Muscle layer of colon (tissue), 2 donors: ENCODE results near the gene GALNT13.

Experiments used
- H3K27ac ChIP-seq: one replicate; pipeline ENCODE4 v1.7.0; 2013; ENCODE audit warnings: low read depth, mild to moderate bottlenecking, low read length, moderate library complexity
- H3K27me3 ChIP-seq, 2 donors: one replicate each; pipeline ENCODE4 v1.7.0; 2013; ENCODE audit warnings: low read length in 2 of 2, mild to moderate bottlenecking in 2 of 2; ENCODE audit not compliant: insufficient read depth in 2 of 2, control insufficient read depth in 1 of 2
- H3K36me3 ChIP-seq: one replicate; pipeline ENCODE4 v1.7.0; 2013; ENCODE audit warnings: mild to moderate bottlenecking, low read length; ENCODE audit not compliant: insufficient read depth
- H3K4me1 ChIP-seq: one replicate; pipeline ENCODE4 v1.7.0; 2013; ENCODE audit warnings: mild to moderate bottlenecking, low read length; ENCODE audit not compliant: insufficient read depth
- H3K4me3 ChIP-seq, 2 donors: one replicate each; pipeline ENCODE4 v1.7.0; 2013; ENCODE audit warnings: low read length in 2 of 2, low read depth in 1 of 2, mild to moderate bottlenecking in 1 of 2, moderate library complexity in 1 of 2
- H3K9ac ChIP-seq: one replicate; pipeline ENCODE4 v1.7.0; 2013; ENCODE audit warnings: low read length
- H3K9me3 ChIP-seq: one replicate; pipeline ENCODE4 v1.7.0; 2013; ENCODE audit warnings: mild to moderate bottlenecking, low read length
- donor health status: abdominal sarcoma.
- donor health status: Adenocarcinoma of cecum.

GALNT13 gene

GRCh38 chr2:154193246-154193645 lies 321.5 kb downstream of the GALNT13 start:
- Histone ChIP-seq H3K9me3 (no peaks in the 10 kb centered on the region), H3K27ac (no peak overlapping the region), H3K9ac (no peak overlapping the region), H3K36me3 (no peaks in the 10 kb centered on the region), H3K4me1 (no peaks in the 10 kb centered on the region), H3K27me3 (no peaks in the 10 kb centered on the region), H3K4me3 (no peak overlapping the region)

DNA sequence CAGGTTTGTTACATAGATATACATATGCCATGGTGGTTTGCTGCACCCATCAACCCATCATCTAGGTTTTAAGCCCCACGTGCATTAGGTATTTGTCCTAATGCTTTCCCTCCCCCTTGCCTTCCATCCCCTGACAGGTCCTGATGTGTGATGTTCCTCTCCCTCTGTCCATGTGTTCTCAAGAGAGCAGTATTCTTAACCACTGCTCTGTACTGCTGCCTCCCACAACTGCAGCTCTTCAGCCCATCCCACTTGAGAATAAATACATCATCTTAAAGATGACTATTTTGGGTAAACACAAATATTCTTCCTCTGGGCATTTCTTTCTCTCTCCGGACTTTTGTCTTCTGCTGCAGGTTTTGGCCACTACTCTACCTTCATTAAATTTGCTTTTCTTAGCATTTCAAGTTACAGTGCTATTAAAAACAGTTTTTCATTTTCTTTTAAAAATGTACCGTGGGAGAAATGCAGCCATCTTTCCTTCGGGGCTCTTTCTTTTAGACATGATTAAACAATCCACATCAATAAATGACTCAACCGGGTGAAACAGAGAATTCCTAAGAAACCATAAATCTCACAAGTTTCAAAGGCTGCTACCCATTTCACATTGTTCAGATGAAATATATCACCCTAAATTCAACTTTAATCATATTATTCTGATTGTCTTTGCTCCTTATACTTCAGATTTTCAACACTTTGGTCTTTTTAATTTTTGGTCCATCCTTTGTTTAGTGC lies 323.4 kb downstream of the GALNT13 start:
- Histone ChIP-seq H3K9ac (no peak overlapping the region), H3K27ac (no peak overlapping the region), H3K4me1 (no peaks in the 10 kb centered on the region)

GRCh38 chr2:154195644-154196195 lies 324.0 kb downstream of the GALNT13 start:
- H3K9me3 ChIP-seq, result no peaks in the 10 kb centered on the region
- no peaks in the 10 kb centered on the region for H3K36me3 ChIP-seq
- H3K4me1 ChIP-seq, result no peaks in the 10 kb centered on the region
- H3K4me3 ChIP-seq, result no peak overlapping the region
- H3K9ac ChIP-seq, result no peak overlapping the region
- H3K27me3 ChIP-seq, result no peaks in the 10 kb centered on the region
- no peak overlapping the region for H3K27ac ChIP-seq

More for the DNA sequence above, 323.4 kb downstream of the GALNT13 start:
- H3K9me3 ChIP-seq, result no peaks in the 10 kb centered on the region
- no peaks in the 10 kb centered on the region for H3K27me3 ChIP-seq
- H3K36me3 ChIP-seq, result no peaks in the 10 kb centered on the region
- H3K4me3 ChIP-seq, result no peak overlapping the region

GRCh38 chr2:154198866-154199265 lies 327.1 kb downstream of the GALNT13 start:
- H3K9me3 ChIP-seq, result no peaks in the 10 kb centered on the region
- H3K27ac ChIP-seq, result no peak overlapping the region
- H3K9ac ChIP-seq, result no peak overlapping the region
- no peaks in the 10 kb centered on the region for H3K27me3 ChIP-seq
- no peaks in the 10 kb centered on the region for H3K36me3 ChIP-seq
- H3K4me3 ChIP-seq, result no peak overlapping the region
- H3K4me1 ChIP-seq, result no peaks in the 10 kb centered on the region

GRCh38 chr2:154203206-154203605 lies 331.5 kb downstream of the GALNT13 start:
- H3K36me3 ChIP-seq, result no peaks in the 10 kb centered on the region
- H3K27ac ChIP-seq, result no peak overlapping the region
- H3K27me3 ChIP-seq, result no peaks in the 10 kb centered on the region
- H3K4me3 ChIP-seq, result no peak overlapping the region
- no peaks in the 10 kb centered on the region for H3K9me3 ChIP-seq
- H3K4me1 ChIP-seq, result no peaks in the 10 kb centered on the region
- no peak overlapping the region for H3K9ac ChIP-seq

GRCh38 chr2:154203902-154204301 lies 332.2 kb downstream of the GALNT13 start:
- H3K27ac ChIP-seq, result no peak overlapping the region
- no peak overlapping the region for H3K9ac ChIP-seq
- no peaks in the 10 kb centered on the region for H3K4me1 ChIP-seq
- no peaks in the 10 kb centered on the region for H3K27me3 ChIP-seq
- no peaks in the 10 kb centered on the region for H3K9me3 ChIP-seq
- H3K36me3 ChIP-seq, result no peaks in the 10 kb centered on the region
- H3K4me3 ChIP-seq, result no peak overlapping the region

DNA sequence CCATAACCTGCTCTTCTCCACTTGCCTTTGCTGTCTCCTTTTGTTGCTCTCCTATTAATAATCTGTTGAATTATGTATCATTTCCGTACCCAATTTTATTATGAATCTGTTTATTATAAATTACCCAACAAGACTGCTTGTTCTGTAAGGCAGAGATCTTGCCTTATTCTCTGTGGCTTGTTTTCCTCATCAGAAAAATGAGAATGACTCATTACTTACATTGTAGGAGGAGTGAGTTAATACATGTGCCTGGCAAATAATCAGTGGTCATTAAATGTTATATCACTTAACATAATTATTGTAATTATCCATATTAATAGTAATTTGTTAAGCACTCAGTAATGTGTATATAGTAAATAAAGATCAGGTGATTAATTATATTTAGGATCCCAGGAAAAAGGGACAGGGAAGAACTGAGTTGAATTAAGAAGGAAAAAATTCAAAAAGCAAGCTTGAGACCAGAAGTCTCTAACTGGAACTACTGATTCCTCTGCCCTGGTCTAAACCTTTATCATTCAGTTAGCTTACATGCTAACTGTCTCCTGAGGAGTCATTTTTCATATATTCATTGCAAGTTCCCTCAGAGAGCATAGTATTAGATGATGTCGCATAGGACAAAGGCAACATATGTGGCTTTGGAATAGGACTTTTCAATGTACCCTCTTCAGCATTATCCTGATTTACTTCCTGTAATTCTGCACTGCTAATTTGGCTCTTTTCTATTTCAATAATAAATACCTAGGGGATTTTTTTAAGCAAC lies 335.7 kb downstream of the GALNT13 start:
- Histone ChIP-seq H3K4me1 (no peaks in the 10 kb centered on the region), H3K9ac (no peak overlapping the region), H3K9me3 (no peaks in the 10 kb centered on the region), H3K27ac (no peak overlapping the region), H3K27me3 (no peaks in the 10 kb centered on the region), H3K4me3 (no peak overlapping the region), H3K36me3 (no peaks in the 10 kb centered on the region)

GRCh38 chr2:154223726-154224125 lies 352.0 kb downstream of the GALNT13 start:
- Histone ChIP-seq H3K4me1 (no peaks in the 10 kb centered on the region), H3K9me3 (no peaks in the 10 kb centered on the region), H3K9ac (no peak overlapping the region), H3K4me3 (no peak overlapping the region), H3K36me3 (no peaks in the 10 kb centered on the region), H3K27ac (no peak overlapping the region), H3K27me3 (no peaks in the 10 kb centered on the region)

DNA sequence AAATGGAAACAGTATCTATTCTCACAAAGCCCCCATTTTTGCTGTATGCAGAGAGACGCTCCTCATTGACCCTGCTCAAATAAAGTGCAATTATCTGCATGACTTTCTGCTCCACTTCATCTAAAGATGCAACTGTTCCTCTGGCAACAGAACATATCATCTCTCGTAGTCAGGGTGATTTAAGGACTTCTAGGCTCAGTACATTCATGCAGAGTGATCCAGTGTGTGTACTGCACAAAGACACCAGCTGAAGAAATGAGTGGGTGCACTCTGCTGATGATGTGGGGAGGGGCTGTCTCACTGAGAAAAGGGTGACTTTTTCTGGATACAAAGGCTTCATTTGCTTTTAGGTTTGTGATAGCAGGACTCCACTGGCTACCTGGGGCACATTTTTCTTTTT lies 355.2 kb downstream of the GALNT13 start:
- Histone ChIP-seq H3K9me3 (no peaks in the 10 kb centered on the region), H3K4me3 (no peak overlapping the region), H3K27me3 (no peaks in the 10 kb centered on the region), H3K36me3 (no peaks in the 10 kb centered on the region), H3K9ac (no peak overlapping the region), H3K4me1 (no peaks in the 10 kb centered on the region), H3K27ac (no peak overlapping the region)

DNA sequence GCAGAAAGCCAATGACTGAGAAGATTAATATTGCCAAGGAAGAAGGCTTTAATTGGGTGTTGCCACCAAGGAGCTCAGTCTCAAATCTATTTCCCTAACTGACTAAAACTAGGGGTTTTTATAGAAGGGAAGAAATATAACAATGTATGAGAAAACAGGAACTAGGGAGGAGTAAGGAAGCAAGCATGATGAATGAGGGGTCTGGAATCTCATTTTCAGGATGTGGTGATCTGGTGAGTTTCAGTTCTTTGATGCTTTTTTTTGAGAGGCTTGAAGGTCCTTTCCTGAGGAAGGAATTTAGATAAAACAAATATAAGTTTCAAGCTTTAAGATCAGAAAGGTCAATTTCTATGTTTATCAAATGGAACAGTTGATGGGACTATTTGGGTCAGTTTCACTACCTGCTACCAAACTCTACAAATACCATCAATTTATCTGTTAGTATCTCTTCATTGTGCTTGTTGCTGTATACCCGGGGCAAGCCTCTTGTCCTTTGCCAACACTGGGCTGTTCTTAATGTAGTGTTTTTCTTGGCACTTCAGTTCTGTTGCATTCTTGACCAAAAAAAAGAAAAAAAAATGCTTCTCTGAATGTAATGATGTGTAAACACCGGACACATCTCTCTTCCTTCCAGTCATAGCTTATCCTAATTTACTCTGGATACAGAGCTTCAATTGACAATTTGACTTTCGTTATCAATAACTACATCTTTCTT lies 357.0 kb downstream of the GALNT13 start:
- no peaks in the 10 kb centered on the region for H3K36me3 ChIP-seq
- H3K4me3 ChIP-seq, result no peak overlapping the region
- H3K9ac ChIP-seq, result no peak overlapping the region
- no peak overlapping the region for H3K27ac ChIP-seq
- H3K4me1 ChIP-seq, result no peaks in the 10 kb centered on the region
- no peaks in the 10 kb centered on the region for H3K27me3 ChIP-seq
- H3K9me3 ChIP-seq, result no peaks in the 10 kb centered on the region

GRCh38 chr2:154229966-154230365 lies 358.2 kb downstream of the GALNT13 start:
- Histone ChIP-seq H3K4me3 (no peak overlapping the region), H3K36me3 (no peaks in the 10 kb centered on the region), H3K27ac (no peak overlapping the region), H3K4me1 (no peaks in the 10 kb centered on the region), H3K9me3 (no peaks in the 10 kb centered on the region), H3K27me3 (no peaks in the 10 kb centered on the region), H3K9ac (no peak overlapping the region)
